ENCODE data around the gene DCTPP1.

The DCTPP1 gene

DNA sequence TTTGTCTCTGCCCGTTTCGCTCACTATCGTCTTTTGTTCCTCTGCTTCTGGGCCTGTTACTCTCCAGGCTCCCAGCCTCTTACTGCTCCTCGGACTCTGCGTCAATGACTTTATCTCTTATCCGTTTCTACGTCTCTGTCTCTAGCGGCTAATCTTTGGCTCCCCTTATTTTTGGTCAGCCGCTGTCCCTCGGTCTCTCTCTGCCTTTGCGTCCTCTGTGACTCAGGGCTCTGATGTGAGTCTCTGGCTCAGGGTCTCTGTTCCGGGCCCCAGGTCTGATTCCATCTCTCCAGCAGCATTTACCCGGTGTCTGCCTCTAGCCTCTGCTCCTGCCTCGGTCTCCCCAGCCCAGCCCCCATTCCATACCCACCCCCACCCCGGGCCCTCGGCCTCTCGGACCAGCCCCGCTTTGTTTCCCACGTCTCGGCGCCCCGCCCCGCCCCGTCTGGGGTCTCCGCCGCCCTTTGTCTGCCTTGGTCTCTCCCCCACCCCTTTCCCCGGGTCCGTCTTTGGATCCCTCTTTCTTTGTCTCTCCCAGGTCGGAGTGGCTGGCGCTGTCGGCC, 35.2 kb downstream of the DCTPP1 start:
- in situ Hi-C loops (cut with MboI; ENCODE audit: low sequenced_read_pairs), result no loop called here

DNA sequence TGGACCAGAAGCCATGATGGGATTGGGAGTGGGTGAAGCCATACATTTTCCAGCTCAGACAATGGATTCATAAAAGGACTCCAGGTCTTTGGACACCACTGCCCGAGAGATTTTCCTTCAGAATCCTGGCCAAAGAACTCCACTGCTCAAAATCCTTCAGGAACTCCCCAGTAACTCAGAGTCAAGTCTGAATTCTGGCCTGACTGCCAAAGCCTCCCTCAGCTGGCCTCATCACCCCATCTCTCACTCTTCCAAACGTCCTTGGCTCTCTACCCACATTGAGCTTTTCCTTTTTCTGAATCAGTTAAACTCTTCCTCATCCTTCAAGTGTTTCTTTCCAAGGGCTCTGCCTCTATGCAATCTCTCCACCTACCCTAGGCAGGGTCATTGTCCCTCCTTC, 46.3 kb downstream of the DCTPP1 start:
- in situ Hi-C loops (cut with MboI; ENCODE audit: low sequenced_read_pairs), result no loop called here

DNA sequence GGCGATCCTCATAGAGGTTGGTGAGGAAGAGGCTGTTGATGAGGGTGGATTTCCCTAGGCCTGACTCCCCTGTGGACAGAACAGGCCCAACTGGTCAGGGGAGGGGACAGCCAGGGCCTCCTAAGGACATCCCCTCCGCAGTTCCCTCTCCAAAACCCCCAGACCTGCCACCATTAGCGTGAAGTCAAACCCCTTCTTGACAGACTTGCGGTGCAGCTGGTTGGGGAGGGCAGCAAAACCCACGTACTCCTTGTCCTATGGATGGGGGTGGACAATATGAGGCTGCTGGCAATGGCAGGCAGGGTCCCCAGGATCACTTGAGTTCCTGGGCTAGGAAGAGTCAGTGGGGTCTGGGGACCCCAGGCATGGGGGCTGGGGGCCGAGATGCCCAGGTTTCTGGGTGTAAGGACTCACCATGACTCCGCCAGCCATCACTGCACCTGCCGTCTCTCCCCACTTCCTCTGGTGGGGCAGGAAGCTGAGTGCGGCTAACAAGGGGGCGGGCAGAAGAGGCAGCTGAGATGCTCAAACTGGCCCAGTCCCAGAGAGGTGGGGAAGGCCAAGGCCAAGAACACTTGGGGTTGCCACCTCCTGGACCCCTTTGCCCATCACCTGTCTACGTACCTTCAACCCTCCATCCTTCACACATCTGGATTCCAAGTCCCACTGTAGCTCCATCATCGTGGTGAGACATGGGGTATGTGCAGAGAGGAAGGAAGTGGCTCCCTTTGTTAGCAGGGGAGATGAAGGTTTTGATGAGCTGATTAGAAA, 47.5 kb downstream of the DCTPP1 start, which contains the start of gene SEPTIN1:
Gene SEPTIN1, minus strand, starts transcription at position 451 of the 771 bp plus-strand sequence. Its CDS starts 19 bp downstream, at position 432.
- in situ Hi-C loops (cut with MboI; ENCODE audit: low sequenced_read_pairs), result no loop called here

DNA sequence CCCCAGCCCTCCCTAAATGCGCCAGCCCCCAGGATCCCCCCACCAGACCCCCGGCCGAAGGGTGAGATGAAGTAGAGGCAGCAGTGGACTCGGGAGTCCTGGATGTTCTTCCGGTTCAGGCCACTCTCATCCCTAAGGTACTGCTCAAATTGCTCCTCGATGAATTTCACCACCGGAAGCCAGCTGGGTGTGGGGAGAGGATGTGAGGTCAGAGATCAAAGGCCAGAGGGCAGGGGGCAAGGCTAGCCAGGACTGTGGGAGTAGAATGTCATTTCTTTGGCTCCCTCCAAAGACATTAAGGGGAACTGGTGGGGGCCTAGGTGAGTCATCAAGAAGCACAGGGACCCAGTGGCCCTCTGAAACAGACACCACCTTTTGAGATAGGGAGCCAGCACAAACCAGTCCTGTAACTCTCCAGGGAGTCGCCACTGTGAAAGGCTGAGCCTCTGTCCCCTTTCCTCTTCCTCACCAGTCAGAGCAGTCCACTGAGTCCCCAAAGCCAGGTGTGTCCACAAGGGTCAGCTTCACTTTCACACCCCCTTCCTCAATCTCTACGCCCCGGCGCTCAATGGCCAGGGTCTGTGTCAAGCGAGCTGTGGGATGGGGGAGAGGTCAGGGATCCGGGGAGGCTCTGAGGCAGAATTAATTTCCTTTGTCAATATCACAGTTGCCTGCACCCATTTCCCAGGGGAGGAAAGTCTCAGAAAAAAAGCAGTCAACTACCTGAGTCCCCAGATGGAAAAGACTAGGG, 48.4 kb downstream of the DCTPP1 start:
- in situ Hi-C loops (cut with MboI; ENCODE audit: low sequenced_read_pairs), result no loop called here

DNA sequence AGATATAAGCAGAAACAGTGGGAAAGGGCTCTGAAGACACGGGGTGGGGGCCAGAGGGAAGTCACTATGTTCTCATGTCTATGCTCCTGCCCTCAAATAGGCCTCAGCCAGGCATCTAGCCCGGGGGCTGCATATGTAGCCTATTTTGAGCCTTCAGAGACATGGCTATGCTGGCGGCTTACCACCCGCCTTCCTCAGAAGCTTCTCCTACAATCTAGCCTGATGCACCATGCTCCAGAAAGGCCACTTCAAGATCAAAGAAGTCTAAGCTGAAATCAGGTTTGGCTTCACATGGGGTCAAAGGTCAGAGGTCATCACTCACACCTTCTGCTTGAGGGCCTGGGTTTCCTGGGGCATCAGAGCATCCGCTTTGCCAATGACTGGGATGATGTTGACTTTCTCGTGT, 49.0 kb downstream of the DCTPP1 start:
- in situ Hi-C loops (cut with MboI; ENCODE audit: low sequenced_read_pairs), result no loop called here

DNA sequence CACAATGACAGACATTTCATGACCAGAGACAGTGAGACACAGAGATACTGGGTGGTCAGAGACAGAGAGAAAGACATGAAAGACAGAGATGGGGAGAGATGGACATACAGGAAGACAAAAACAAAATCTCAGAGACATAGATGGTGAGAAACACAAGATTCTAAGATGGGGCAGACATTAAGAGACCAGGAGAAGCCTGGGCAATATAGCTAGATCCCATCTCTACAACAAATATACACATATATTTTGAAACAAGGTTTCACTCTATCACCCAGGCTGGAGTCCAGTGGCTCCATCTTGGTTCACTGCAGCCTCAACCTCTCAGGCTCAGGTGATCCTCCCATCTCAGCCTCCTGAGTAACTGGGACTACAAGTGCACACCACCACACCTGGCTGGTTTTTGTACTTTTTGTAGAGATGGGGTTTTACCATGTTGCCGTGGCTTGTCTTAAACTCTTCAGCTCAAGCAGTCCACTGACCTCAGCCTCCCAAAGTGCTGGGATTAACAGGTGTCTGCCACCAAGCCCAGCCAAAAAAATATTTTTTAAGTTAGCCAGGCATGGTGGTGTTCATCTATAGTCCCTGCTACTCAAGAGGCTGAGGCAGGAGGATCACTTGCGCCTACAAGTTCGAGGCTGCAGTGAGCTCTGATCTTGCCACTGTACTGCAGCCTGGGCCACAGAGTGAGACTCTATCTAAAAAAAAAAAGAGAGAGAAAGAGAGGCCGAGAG, 49.6 kb downstream of the DCTPP1 start:
- in situ Hi-C loops (cut with MboI; ENCODE audit: low sequenced_read_pairs), result no loop called here

DNA sequence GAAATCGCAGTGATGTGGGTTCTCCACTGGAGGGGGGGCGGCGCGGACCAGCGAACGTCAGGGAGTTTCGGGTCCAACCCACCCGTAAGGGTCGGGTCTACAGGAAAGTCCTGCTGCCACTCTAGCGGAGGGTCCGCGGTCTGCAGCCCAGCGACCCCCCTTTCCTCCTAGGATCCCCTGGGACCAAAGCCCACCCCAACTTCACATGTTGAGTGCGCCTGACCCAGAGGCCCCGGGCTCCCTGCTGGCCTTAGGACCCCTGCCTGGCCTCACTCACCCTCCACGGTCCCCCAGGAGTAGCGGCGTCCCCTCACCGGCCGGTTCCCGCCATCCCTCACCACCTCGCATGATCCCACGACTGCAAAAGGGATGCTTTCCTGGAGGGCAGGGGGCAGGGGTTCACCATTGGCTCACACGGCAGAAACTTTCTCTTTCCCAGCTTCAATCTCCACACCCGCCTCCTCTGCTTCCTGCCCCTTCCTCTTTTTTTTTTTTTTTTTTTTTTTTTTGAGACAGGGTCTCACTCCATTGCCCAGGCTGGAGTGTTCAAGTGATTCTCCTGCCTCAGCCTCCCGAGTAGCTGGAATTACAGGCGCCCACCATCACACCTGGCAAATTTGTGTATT, 50.6 kb downstream of the DCTPP1 start:
- in situ Hi-C loops (cut with MboI; ENCODE audit: low sequenced_read_pairs), result no loop called here

DNA sequence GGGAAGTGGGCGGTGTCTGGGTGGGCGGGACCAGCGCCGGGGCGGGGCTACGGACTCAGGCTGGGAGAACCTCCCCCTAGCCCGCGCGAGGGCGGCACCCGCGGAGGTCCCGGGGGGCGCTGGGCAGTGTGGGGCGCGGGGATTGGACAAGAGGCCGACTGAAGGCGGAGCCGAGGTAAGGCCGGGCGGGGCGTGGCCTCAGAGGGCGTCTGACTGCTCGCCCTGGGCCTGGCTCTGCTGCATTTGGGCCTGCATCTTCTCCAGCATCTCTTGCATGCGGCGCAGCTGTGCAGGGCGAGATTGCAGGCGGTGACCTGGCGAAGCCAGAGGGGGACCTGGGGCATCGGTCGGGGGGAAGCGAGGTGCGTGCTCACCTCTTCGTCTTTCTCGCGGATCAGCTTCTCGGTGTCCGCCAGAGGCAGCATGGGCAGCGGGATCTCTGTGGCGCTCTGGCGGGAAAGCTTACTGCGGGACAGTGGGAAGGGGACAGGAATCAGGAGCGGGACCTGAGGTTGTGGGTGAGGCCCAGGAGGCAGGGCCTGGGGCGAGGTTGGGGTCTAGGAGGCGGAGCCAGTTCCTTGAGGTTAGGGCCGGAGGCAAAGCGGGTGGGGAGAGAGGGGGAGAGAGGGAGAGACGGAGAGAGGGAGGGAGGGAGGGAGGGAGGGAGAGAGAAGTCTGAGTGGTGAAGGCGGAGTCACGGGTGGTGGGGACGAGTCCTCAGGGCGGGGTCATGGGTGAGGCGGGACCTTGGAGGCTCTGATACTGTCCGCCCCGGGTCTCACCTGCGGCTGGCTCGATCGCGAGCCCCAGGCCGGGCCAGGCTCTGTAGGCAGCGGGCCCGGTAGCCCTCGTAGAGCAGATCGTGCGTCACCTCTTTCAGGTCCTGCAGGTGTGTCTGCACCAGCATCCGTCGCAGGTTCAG, 51.3 kb downstream of the DCTPP1 start:
- in situ Hi-C loops (cut with MboI; ENCODE audit: low sequenced_read_pairs), result no loop called here

DNA sequence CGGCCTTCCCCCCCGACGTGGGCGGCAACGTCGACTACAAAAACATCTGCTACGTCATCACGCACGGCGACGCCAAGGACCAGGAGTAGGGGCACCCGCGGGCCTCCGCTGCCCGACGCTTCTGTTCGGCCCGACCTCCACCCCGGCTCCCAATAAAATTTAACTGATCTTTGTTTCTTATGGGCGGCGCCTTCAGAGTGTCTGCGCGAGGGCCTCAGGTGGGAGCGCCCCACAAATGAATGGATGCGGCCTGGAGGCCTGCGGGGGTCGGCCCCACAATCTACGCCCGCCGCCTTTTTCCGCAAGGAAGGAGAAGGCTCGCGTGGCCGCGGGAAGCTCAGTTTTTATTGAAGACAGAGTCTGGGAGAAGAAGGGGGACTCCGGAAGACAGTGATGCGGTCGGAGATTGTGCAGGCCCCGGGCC, 52.0 kb downstream of the DCTPP1 start:
- in situ Hi-C loops (cut with MboI; ENCODE audit: low sequenced_read_pairs), result no loop called here

DNA sequence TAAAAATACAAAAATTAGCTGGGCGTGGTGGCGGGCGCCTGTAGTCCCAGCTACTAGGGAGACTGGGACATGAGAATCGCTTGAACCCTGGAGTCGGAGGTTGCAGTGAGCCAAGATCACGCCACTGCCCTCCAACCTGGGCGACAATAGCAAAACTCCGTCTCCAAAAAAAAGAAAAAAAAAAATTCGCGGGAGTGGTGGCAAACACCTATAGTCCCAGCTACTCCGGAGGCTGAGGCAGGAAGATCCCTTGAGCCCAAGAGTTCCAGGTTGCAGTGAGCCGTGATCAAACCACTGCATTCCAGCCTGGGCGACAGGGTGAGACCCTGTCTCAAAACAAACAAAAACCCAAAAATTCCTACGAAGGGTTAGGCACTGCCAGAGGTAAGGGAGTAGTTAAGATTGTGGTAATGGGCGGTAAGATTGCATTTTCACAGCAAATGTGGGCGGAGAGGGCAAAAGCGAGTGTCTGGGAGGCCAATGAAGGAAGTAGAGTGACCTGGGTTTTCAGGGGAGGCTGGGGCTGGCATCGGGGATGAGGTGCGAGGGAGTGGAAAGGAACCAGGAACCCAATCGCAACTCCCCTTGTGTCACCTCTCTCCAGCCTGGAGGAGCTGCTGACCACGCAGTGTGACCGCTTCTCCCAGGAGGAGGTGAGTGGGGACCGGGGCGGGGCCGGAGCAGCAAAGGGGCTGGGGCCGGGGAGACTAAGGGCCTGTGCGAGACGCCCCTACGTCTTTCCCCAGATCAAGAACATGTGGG, 52.6 kb downstream of the DCTPP1 start:
- in situ Hi-C loops (cut with MboI; ENCODE audit: low sequenced_read_pairs), result no loop called here

DNA sequence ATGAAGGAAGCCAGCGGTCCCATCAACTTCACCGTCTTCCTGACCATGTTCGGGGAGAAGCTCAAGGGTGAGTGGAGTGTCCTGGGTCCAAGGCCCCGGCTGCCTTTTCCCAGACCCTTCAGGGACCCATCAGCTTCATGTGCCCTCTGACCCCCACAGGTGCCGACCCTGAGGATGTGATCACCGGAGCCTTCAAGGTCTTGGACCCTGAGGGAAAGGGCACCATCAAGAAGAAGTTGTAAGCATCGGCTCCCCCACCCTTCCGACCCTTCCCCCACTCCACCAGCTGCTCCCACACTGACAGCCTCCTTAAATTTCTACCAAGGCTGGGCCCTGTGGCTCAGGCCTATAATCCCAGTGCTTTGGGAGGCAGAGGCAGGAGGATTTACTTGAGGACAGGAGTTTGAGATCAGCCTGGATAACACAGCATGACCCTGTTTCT, 53.3 kb downstream of the DCTPP1 start:
- in situ Hi-C loops (cut with MboI; ENCODE audit: low sequenced_read_pairs), result no loop called here

DNA sequence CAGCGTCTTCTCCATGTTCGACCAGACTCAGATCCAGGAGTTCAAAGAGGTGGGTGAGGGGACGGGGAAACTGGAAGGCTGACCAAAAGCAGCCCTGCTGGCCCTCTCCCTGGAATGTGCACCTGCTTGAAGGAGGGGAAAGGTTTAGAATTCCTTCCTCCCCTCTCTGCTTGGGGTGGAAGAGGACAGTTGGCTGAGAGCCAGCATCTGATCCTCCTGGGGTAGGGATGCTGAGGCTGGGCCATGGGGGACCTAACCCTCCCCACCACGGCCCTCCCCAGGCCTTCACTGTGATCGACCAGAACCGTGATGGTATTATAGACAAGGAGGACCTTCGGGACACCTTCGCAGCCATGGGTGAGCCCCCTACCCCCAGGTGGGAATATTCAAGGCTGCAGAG, 54.0 kb downstream of the DCTPP1 start:
- in situ Hi-C loops (cut with MboI; ENCODE audit: low sequenced_read_pairs), result no loop called here

DNA sequence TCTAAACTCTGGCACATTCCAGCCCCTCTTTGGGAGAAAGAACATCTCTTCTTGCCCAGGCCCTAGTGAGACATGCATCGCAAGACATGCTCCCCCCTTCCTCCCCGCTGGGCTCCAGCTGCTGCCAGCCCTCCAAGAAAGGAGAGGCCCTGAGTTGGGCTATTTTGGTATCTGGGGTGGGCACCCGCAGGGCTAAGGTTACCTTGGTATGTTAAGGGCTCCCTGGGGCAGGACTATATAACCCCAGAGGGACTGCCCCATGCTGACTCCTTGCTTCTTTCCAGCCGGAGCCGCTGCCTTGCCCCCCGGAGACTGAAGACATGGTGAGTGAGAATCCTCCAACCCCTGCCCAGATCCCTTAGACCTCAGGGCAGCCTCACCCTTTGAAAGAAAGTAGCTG, 55.3 kb downstream of the DCTPP1 start, which contains the start of gene MYL11:
Gene MYL11, plus strand, starts transcription at position 265 of the 400 bp plus-strand sequence. Its CDS starts 56 bp downstream, at position 321.
- in situ Hi-C loops (cut with MboI; ENCODE audit: low sequenced_read_pairs), result no loop called here
